Ascending aorta (tissue), 2 donors: ENCODE measurements around the gene CFLAR. TPM values are rescaled to one million over a fixed set of nuclear protein-coding genes. Genes with fewer than 3 reads are reported as not detected.
A peak's percentile ranks its signal among the peaks of the same experiment; 100 is the strongest.

Experiments used
- DNase-seq, 2 donors: peaks; one replicate each; pipeline ENCODE4 v3.0.0-alpha.2; 2019; ENCODE audit warnings: low spot score in 2 of 2
- H3K27ac ChIP-seq, 2 donors: fragments of 200-600 bp; sonication (generic); one replicate each; pipeline ENCODE4 v1.5.1; 2016 to 2017; ENCODE audit warnings: mild to moderate bottlenecking in 1 of 2
- H3K27me3 ChIP-seq: fragments of 200-600 bp; sonication (generic); one replicate; pipeline ENCODE4 v1.5.1; 2017
- H3K36me3 ChIP-seq, 2 donors: fragments of 200-600 bp; sonication (generic); one replicate each; pipeline ENCODE4 v1.5.1; 2016
- H3K4me1 ChIP-seq, 2 donors: fragments of 200-600 bp; sonication (generic); one replicate each; pipeline ENCODE4 v1.5.1; 2016 to 2017; ENCODE audit warnings: mild to moderate bottlenecking in 1 of 2
- H3K4me3 ChIP-seq, 2 donors: fragments of 200-600 bp; sonication (generic); one replicate each; pipeline ENCODE4 v1.5.1; 2016 to 2017; ENCODE audit warnings: mild to moderate bottlenecking in 1 of 2
- H3K9me3 ChIP-seq, 2 donors: fragments of 200-600 bp; sonication (generic); one replicate each; pipeline ENCODE4 v1.5.1; 2016
- CTCF ChIP-seq, 3 experiments: fragments of 200-600 bp in 2 of 3; fragments of 450-650 bp in 1 of 3; sonication (generic) in 2 of 3; IDR thresholded peaks; one replicate each; pipeline ENCODE4 v1.5.1; 2016 to 2019; ENCODE audit warnings: antibody characterized with exemption in 3 of 3, mild to moderate bottlenecking in 1 of 3, moderate library complexity in 1 of 3
- intact Hi-C: fragments of 100-400 bp; cut with DNase I; formaldehyde crosslinking; loops from one replicate; pipeline ENCODE4 v1.15.1; 2023
- total RNA-seq: library from RNA; depleted of rRNA; stranded (reverse); fragments of >200 nt; gene quantifications from one replicate; pipeline ENCODE4 v1.1.0, GENCODE V29; 2016

CFLAR gene
- total RNA-seq, 1 donor from 2014 or later = 112 TPM

- intact Hi-C loops = loop anchor here (1.0 to 10.0 kb wide), 6 partner anchors 8 to 1146 kb away; partner anchors contain the start of genes FZD7, HYCC2, NIF3L1 and NOP58
- H3K27me3 ChIP-seq = no peaks in the 10 kb centered on the region
Measured at GRCh38 chr2:201118961-201119854, 3.2 kb downstream of the CFLAR start.

GRCh38 chr2:201122276-201122675, 6.3 kb downstream of the CFLAR start:
- Histone ChIP-seq H3K9me3 (no peaks in the 10 kb centered on the region), H3K4me3 (peak overlapping the region in 1 of 2 donors; percentile 28), H3K4me1 (peaks cover 15 to 49% of the 10 kb centered on the region in 2 donors), H3K36me3 (no peaks in the 10 kb centered on the region), H3K27ac (no peak overlapping the region), H3K27me3 (no peaks in the 10 kb centered on the region)
- TF ChIP-seq CTCF (IDR thresholded peaks at IDR 0.05) = no peak
- intact Hi-C loops = no loop called here
- DNase-seq = no peak

More at GRCh38 chr2:201118961-201119854, 3.2 kb downstream of the CFLAR start:
- Histone ChIP-seq H3K27ac (peak overlapping the region; percentile 99), H3K4me3 (peak overlapping the region; percentile 77 to 85), H3K4me1 (peaks cover 7 to 21% of the 10 kb centered on the region in 2 donors), H3K36me3 (no peaks in the 10 kb centered on the region), H3K9me3 (no peaks in the 10 kb centered on the region)
- no peak for TF ChIP-seq CTCF (IDR thresholded peaks at IDR 0.05)
- DNase-seq = no peak

- Histone ChIP-seq H3K4me1 (peaks cover 22 to 64% of the 10 kb centered on the region in 2 donors), H3K9me3 (no peaks in the 10 kb centered on the region), H3K4me3 (peak overlapping the region in 1 of 2 donors; percentile 47), H3K36me3 (no peaks in the 10 kb centered on the region), H3K27me3 (no peaks in the 10 kb centered on the region), H3K27ac (peak overlapping the region; percentile 59 to 89)
- no peak for TF ChIP-seq CTCF (IDR thresholded peaks at IDR 0.05)
- intact Hi-C loops = loop anchor here (1.0 kb wide), 1 partner anchor 8 kb away; no protein-coding TSS in a partner anchor
- DNase-seq = no peak
Measured at GRCh38 chr2:201126308-201127151, 10.6 kb downstream of the CFLAR start.

GRCh38 chr2:201127152-201127511, 11.2 kb downstream of the CFLAR start:
- no peak for TF ChIP-seq CTCF (IDR thresholded peaks at IDR 0.05)
- H3K4me1 ChIP-seq = peaks cover 22 to 64% of the 10 kb centered on the region in 2 donors

GRCh38 chr2:201127570-201127969, 11.6 kb downstream of the CFLAR start:
- Histone ChIP-seq H3K4me1 (peaks cover 22 to 64% of the 10 kb centered on the region in 2 donors), H3K9me3 (no peaks in the 10 kb centered on the region), H3K4me3 (peak overlapping the region; percentile 6 to 47), H3K27ac (peak overlapping the region; percentile 59 to 89), H3K27me3 (no peaks in the 10 kb centered on the region), H3K36me3 (no peaks in the 10 kb centered on the region)
- intact Hi-C loops = loop anchor here (1.0 kb wide), 1 partner anchor 9 kb away; no protein-coding TSS in a partner anchor
- no peak for TF ChIP-seq CTCF (IDR thresholded peaks at IDR 0.05)
- no peak for DNase-seq

More at GRCh38 chr2:201127152-201127511, 11.2 kb downstream of the CFLAR start:
- intact Hi-C loops = loop anchor here (1.0 kb wide), 1 partner anchor 9 kb away; no protein-coding TSS in a partner anchor
- no peak for DNase-seq
- Histone ChIP-seq H3K27ac (peak overlapping the region; percentile 59 to 89), H3K9me3 (no peaks in the 10 kb centered on the region), H3K4me3 (peak overlapping the region; percentile 6 to 47), H3K36me3 (no peaks in the 10 kb centered on the region), H3K27me3 (no peaks in the 10 kb centered on the region)
